GM18907 (cell line): ENCODE data around the gene LILRB1.
"Not testable (repeated sequence)": the region's sequence is repeated elsewhere in the genome, so short reads cannot be mapped to it uniquely, and the experiment has no call there.

ENCODE experiments used
- ATAC-seq: cut with Tn5 transposase; IDR thresholded peaks from one replicate; pipeline ENCODE4 v1.9.1; 2021; ENCODE audit warnings: mild to moderate bottlenecking, moderate library complexity; ENCODE audit not compliant: unreplicated experiment

LILRB1 gene

GRCh38 chr19:54660964-54661363 is 30.7 kb downstream of the LILRB1 start:
- ATAC-seq: no peak

- ATAC-seq: no peak
Observed at GRCh38 chr19:54661846-54662481, 31.7 kb downstream of the LILRB1 start.

- ATAC-seq: no peak
Observed at GRCh38 chr19:54662730-54663129, 32.4 kb downstream of the LILRB1 start, which contains the start of gene LILRB4. Gene LILRB4 (plus strand): TSS chr19:54662985. CDS start chr19:54663034, 49 bp downstream.

GRCh38 chr19:54665530-54665929 is 35.2 kb downstream of the LILRB1 start:
- ATAC-seq: no peak

- ATAC-seq: no peak
Observed at GRCh38 chr19:54667217-54667616, 36.9 kb downstream of the LILRB1 start.

- ATAC-seq: no peak
Observed at GRCh38 chr19:54668353-54668752, 38.1 kb downstream of the LILRB1 start.

GRCh38 chr19:54670576-54671357 is 40.5 kb downstream of the LILRB1 start:
- ATAC-seq: no peak

- no peak for ATAC-seq
Observed at GRCh38 chr19:54673222-54673621, 42.9 kb downstream of the LILRB1 start.

GRCh38 chr19:54674021-54674617 is 43.8 kb downstream of the LILRB1 start:
- ATAC-seq: no peak

GRCh38 chr19:54676210-54676834 is 46.0 kb downstream of the LILRB1 start:
- ATAC-seq: not testable (repeated sequence)

GRCh38 chr19:54677217-54677616 is 46.9 kb downstream of the LILRB1 start:
- no peak for ATAC-seq

- not testable (repeated sequence) for ATAC-seq
Observed at GRCh38 chr19:54681596-54681995, 51.3 kb downstream of the LILRB1 start.

- no peak for ATAC-seq
Observed at GRCh38 chr19:54682306-54682856, 52.1 kb downstream of the LILRB1 start.

GRCh38 chr19:54684527-54684926 is 54.2 kb downstream of the LILRB1 start:
- no peak for ATAC-seq
